RWPE1 (cell line): ENCODE measurements around the gene MGAT4C.

Source experiments
- CTCF ChIA-PET: fragments of 350-600 bp; sonication (Branson Sonifier 250); formaldehyde crosslinking; extraction: SDS; loops from one replicate; lab custom pipeline; 2021; lab: Yijun Ruan, JAX
- POLR2A ChIA-PET: fragments of 400-600 bp; formaldehyde crosslinking; extraction: SDS; loops from one replicate; lab custom pipeline; 2020; ENCODE audit warnings: antibody characterized with exemption; ENCODE audit not compliant: low non-redundant PET; lab: Yijun Ruan, JAX
- DNase-seq: peaks from one replicate; pipeline ENCODE4 v3.0.0; 2012; ENCODE audit warnings: low spot score
- H3K27ac ChIP-seq: fragments of 450-650 bp; 2 replicates; pipeline ENCODE4 v1.5.1; 2017
- TF ChIP-seq, protein P1 (sequence below): fragments of 450-650 bp; conservative IDR thresholded peaks from 2 replicates; pipeline ENCODE4 v1.5.1; 2017; ENCODE audit warnings: low read depth, mild to moderate bottlenecking

Gene MGAT4C

DNA sequence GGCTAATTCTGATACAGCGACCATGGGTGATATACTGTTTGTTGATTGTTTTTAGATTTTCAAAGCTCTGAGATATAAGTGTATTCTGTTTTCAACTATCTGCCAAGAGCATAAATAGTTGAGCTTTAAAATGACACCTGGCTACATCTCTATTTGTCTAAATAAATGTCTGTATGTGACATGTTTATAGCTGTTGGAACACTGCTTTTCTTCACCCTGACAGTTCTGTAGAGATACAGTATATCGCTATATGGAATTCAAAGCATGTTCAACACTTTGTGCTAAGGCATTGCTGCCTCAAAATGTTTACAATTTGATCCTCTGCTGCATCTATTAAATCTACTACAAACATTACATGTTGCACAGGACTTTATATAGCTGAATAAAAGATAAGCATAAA lies 27.4 kb upstream of the MGAT4C start:
- CTCF ChIA-PET: no interaction called here

DNA sequence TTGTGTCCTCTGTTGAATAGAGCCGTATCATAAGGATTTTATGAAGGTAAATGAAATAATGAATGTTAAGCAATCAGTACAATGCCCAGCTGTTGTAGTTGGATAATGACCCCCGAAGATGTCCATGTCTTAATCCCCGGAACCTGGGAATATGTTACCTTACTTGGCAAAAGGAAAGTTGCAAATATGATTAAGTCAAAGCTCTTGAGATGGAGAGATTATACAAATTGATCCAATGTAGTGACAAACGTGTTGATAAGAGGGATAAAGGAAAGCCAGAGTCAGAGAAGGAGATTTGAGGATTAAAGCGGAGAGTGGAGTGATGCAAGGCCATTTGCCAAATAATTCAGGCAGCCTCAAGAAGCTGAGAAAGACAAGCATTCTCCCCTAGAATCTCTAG lies 19.2 kb upstream of the MGAT4C start:
- TF ChIP-seq, protein P1, sequence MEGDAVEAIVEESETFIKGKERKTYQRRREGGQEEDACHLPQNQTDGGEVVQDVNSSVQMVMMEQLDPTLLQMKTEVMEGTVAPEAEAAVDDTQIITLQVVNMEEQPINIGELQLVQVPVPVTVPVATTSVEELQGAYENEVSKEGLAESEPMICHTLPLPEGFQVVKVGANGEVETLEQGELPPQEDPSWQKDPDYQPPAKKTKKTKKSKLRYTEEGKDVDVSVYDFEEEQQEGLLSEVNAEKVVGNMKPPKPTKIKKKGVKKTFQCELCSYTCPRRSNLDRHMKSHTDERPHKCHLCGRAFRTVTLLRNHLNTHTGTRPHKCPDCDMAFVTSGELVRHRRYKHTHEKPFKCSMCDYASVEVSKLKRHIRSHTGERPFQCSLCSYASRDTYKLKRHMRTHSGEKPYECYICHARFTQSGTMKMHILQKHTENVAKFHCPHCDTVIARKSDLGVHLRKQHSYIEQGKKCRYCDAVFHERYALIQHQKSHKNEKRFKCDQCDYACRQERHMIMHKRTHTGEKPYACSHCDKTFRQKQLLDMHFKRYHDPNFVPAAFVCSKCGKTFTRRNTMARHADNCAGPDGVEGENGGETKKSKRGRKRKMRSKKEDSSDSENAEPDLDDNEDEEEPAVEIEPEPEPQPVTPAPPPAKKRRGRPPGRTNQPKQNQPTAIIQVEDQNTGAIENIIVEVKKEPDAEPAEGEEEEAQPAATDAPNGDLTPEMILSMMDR: no peak
- POLR2A ChIA-PET: no interaction called here
- no peak overlapping the region for H3K27ac ChIP-seq
- no peak for DNase-seq
- CTCF ChIA-PET: no interaction called here

More for the DNA sequence above, 27.4 kb upstream of the MGAT4C start:
- TF ChIP-seq, protein P1: no peak
- no peak for DNase-seq
- H3K27ac ChIP-seq: no peak overlapping the region
- POLR2A ChIA-PET: no interaction called here

DNA sequence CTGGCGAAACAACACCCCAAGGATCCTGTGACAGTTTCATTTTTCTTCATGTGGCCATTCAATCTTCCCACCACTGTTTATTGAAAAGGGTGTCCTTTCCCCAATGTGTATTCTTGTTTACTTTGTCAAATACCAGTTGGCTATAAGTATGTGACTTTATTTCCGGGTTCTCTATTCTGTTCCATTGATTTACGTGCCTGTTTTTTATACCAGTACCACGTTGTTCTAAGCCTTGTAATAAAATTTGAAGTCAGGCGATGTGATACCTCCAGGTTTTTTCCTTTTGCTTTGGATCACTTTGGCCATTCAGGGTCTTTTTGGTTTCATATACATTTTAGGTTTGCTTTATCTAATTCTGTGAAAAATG lies 9.1 kb upstream of the MGAT4C start:
- ChIA-PET CTCF (no interaction called here), POLR2A (no interaction called here)
- H3K27ac ChIP-seq: no peak overlapping the region
- TF ChIP-seq, protein P1: no peak
- no peak for DNase-seq

DNA sequence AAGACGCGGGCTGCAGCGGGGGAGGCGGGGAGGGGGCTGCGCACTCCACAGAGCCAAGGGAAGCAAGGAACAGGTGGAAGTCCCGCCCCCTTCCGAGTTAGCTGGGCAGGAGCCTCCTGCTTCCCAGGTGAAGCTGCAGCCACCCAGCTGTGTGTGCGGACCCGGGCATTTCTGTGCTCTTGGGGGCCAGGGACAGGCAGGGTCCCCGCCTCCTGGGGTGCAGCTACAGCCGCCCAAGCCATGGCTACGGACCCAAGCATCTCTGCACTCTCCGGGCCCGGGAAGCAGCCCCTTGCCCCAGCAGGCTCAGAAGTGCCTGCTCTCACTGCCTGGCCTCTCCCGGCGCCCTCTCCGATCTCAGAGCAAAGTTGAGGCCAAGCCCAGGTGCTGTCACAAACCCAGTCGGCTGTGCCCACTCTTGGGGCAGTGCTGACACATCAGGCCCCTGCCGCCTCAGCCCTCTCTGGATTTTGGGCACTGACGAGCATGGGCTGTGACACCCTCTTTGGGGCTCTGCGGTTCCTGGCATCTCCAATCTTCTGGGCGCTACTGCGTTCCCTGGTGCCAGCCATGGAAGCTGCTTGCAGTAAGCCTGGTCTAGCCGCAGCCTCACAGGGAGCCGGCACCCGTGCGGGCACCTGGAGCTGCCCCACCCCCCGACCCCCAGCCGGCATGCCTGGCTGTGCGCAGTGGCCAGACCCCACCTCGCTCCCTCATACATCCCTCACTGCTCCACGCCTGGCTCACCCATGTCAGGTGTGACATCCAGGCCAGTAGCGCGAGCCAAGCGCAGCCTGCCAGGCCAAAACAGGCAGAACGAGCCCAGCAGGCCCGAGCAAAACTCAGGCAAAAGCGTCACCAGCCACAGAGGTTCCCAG lies 8.5 kb upstream of the MGAT4C start:
- no peak overlapping the region for H3K27ac ChIP-seq
- ChIA-PET CTCF (no interaction called here), POLR2A (no interaction called here)
- TF ChIP-seq, protein P1: no peak
- no peak for DNase-seq

DNA sequence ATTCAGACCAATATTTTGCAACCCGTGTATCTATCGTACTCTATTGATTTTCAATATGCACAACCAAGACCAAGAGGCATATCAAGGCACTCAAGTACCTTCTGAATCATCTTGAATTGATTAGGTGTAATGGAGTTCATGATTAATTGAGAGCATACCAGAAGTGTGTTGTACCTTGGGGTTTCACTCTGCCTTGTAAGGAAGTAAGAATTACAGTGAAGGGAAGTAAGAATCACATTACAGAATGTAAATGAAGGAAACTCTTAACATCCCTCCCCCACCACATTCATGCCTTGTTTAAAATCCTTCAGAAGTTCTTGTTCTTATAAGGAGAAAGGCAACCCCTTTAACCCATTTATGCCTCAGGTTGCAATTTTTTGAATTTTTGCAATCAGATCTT lies 5.4 kb upstream of the MGAT4C start:
- ChIA-PET CTCF (no interaction called here), POLR2A (no interaction called here)
- H3K27ac ChIP-seq: no peak overlapping the region
- TF ChIP-seq, protein P1: no peak
- no peak for DNase-seq

DNA sequence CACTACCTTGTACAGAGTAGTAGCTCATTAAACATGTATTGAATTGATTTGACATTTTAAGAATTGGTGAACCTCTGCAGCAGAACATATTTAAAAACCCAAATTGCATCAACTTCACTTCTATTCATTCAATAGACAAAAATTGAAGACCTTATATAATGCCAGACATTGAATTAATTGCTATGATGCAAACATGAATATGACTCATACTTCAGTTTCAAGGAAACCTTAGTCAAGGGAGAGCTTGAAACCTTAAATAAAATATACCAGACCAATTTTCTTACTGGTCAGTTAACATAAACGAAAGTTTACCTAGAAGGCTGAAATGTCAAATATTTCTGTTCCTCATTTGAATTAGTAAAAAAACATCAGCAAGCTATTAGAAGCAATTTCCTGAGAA lies 5.0 kb upstream of the MGAT4C start:
- peak; percentile 7 for DNase-seq
- TF ChIP-seq, protein P1: no peak
- POLR2A ChIA-PET: no interaction called here
- CTCF ChIA-PET: no interaction called here
- no peak overlapping the region for H3K27ac ChIP-seq
